ENCODE measurements around the gene KRTAP5-8.
"Not testable (repeated sequence)": the region's sequence is repeated elsewhere in the genome, so short reads cannot be mapped to it uniquely, and the experiment has no call there.

Gene KRTAP5-8

DNA sequence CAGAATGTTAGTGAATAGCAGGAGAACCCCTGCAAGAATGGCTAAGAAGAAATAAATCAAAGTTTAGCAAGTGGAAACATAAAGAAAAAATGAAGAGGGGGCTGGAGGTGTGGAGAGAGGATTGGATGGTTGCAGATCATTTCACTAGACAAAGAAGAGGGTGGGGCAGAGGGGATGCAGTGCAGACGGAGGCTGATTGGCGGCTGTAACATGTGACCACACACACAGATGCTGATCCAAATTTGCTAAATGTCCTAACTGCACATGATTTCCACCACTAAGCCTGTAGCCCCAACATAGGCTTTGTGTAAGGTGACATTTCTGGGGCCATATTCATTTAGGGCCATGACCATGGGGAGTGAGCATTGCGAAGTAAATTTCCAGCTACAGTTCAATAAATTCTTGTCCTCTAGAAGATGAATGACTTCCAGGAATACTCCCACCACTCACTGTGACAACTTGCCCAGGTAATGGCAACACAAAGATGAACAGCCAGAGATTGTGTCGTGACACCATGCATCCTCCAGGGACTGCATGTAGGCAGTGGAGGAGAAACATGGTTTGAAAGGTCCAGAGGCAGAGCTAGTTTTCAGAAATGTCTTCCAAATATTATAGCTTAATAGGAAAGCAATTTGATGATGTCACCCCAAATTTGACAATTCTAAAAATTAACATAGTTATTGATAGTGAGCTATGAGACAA is 38.0 kb downstream of the KRTAP5-8 start:
- DNase-seq = no peak

DNA sequence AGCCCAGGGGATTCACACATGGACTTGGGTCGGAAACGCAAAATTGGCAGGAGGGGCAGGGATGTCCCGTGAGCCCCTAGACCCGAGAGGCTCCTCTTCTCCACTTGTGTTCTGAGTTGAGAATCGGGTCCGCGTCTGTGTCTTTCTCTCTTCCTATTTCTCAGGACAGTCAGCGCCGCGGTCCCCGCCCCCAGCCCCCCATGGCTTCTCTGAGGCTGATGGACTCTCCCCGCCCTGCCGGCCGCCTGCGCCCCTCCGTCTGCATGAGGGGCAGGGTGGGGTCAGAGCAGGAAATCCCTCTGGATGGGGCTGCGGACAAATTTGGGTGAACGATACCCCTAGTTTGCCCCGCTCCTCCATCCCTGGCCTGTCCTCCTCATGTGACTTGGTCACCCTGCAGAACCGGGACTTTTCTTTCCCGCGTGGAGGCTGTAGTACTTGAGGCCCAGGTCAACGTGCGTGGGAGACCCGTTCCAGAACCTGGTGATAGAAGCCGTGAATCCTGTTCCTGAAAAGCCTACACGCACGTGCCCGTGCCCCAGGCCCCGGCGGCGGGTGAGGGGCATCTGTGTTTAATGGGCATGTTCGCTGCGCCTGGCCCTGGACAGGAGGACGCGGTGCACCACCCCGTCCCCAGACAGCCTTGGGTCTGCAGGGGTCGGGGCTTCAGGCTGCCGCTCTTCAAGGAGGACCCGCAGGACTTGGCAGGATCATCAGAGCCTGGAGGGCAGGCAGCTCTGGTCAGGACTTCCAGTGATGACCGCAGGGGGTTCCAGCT is 39.1 kb downstream of the KRTAP5-8 start:
- DNase-seq = not testable (repeated sequence)

GRCh38 chr11:71577469-71578004 is 39.7 kb downstream of the KRTAP5-8 start:
- DNase-seq = no peak

DNA sequence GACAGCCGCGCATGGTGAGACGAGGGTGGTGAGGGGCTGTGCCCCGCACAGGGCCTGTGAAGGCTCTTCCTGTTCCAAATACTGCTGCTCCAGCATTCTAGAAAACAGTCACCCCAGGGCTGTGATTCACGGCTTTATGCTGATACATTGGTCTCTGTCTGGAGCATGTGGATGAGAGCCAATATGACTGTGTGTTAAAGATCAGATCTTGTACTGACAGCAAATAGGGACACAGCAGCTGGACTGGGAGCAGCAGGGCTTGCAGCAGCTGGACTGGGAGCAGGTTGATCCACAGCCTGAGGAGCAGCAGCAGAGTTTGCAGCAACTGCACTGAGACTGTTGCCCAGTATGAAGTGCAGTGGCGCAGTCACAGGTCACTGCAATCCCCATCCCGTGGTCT is 41.7 kb downstream of the KRTAP5-8 start:
- DNase-seq = not testable (repeated sequence)

DNA sequence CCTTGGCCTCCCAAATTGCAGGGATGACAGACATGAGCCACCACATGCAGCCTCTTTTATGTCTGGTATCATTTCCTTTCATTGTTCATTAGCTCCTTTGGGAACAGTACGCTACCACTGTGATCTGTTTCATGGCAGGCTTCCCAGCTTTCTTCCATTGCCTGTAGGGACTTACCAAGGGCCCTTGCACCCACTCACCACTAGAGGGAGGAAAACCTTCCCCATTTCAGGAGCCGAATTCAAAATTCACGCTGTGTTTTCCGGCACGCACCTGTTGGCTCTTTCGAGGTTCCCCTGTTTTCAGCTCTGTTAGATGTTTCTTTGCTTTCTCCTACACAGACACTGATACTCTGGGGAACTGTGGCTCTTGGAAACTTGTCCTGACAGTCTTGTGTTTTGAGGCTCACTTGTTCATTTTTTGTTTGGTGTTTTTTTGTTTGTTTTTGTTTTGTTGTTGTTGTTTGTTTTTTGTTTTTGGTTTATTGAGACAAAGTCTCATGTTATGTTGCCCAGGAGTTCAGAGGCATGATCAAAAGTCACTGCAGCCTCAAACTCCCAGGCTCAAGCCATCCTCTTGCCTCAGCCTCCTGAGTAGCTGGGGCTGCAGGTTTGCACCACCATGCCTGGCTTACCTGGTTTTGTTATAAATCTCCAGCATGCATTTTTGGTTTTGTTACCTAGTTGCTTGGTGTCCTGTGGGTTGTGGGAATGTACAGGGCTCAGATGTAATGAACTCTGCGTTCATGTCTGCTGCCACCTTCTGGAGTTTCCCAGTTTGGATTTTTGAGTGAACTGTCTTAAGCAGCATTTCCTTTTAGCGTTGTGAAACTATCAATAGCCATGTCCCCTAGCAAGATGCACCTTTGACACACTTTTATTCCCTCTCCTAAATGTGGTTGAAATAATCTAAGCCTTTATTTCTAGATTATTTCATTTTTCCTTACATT is 42.5 kb downstream of the KRTAP5-8 start:
- DNase-seq = peak; percentile 76

- DNase-seq = no peak
Observed at GRCh38 chr11:71581826-71582225, 44.0 kb downstream of the KRTAP5-8 start.

- no peak for DNase-seq
Observed at GRCh38 chr11:71582309-71582895, 44.6 kb downstream of the KRTAP5-8 start, which contains the start of gene KRTAP5-11. KRTAP5-11 (minus strand) TSS chr11:71582875; CDS start chr11:71582837, 38 bp downstream.

GRCh38 chr11:71582969-71583368 is 45.1 kb downstream of the KRTAP5-8 start:
- DNase-seq = not testable (repeated sequence)

DNA sequence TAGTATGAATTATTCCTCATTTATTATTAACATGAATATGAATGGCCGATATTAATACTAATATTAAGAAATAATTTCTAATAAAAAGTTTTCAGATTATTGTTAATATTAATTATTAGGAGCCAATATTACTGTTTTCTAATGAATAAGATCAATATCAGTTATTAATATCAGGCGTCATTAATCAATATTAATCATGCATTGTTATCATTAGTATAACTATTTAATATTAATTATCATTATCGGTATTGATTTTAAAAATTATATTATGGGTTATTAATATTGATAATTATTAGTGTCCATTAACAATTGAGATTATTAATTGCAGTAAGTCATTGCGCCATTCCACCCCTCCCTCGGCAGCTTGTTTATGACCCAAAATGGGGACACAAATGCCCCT is 47.8 kb downstream of the KRTAP5-8 start:
- not testable (repeated sequence) for DNase-seq

DNA sequence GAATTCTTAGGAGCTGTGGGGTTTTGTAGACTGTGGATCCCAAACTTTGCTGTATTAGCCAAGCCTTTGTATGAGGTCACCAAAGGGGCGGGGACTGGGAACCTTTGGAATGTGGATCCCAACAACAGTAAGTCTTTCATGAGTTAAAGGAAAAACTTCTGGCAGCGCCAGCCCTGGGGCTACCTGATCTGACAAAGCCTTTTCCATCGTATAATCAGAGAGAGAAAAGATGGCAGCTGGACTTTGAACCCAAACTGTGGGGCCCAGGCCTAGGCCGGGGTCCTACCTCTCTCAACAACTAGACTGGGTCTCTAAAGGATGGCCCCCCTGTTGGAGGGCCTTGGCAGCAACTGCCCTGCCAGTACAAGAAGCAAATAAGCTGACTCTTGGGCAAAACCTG is 50.5 kb downstream of the KRTAP5-8 start:
- DNase-seq = not testable (repeated sequence)
